GM19025 (cell line): ENCODE measurements around the gene MSL3.

ENCODE experiments used
- ATAC-seq: cut with Tn5 transposase; IDR thresholded peaks from one replicate; pipeline ENCODE4 v1.9.1; 2021; ENCODE audit warnings: mild to moderate bottlenecking, low read depth, moderate library complexity; ENCODE audit not compliant: unreplicated experiment

The MSL3 gene

GRCh38 chrX:11813341-11813740, 55.3 kb downstream of the MSL3 start:
- no peak for ATAC-seq
